LoVo (cell line): Measurements from ENCODE around the gene MCF2L.
"Not testable (repeated sequence)": the region's sequence is repeated elsewhere in the genome, so short reads cannot be mapped to it uniquely, and the experiment has no call there.

Source experiments
- DNase-seq: peaks from one replicate; pipeline ENCODE4 v3.0.0-alpha.2; 2016; ENCODE audit warnings: low spot score

The MCF2L gene

GRCh38 chr13:113066142-113066455 is 97.1 kb downstream of the MCF2L start:
- no peak for DNase-seq

DNA sequence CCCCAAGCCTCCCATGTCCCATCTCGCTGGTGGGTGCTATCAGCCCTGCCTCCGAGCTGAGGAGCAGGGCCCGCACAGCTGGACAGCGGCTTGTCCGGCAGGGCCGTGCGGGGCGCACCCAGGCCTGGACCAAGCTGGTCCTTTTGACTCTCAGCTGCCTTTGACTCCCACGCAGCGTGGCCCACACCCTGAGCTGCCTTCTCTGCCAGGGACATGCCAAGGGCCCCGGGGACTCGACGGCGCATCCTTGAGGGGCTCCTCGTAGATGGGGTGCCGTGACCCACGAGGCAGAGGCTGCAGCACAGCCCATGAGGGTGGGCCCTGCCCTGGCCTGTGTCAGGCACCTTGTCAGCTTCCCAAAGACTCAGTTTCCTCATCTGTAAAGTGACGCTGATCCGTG is 97.7 kb downstream of the MCF2L start:
- no peak for DNase-seq

DNA sequence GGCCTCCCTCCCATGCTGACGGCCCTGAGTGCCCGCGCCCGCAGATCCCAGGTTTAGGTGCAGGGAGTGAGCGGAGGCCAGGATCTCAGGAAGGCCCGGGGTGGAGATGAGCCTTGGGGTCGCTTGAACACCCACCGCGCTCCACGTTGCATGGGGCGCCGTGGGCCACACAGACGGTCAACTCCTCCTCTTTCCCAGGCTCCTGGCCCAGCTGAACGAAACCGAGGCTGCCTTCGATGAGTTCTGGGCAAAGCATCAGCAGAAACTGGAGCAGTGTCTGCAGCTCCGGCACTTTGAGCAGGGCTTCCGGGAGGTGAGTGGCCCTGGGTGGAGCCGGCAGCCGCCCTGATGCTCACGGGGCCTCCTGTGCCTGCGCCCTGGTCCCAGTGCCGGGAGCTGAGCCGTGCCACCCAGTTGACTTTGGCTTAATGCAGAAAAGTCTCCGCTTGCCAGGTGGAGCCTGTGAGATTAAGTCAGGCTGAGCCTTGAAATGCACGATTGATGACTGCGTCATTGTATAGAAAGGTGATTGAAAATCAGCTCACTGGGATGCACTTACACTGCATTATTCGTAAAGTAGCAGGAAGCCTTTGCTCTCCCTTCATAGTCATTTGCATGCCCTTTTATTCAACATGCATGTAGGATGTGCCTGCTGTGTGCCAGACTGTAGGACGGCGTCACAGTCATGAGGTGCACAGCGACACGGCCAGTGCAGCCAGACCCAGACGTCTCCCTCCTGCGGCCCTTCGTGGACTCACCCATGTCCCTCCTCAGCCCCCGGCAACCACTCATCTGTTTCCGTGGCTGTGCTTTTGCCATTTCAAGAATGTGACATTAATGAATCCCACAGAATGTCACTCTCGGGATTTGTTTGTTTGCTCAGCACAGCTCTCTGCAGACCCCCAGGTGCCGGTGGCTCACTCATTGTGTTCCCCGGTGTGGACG is 101.1 kb downstream of the MCF2L start:
- no peak for DNase-seq

GRCh38 chr13:113070855-113071254 is 101.8 kb downstream of the MCF2L start:
- DNase-seq = no peak

GRCh38 chr13:113072376-113072775 is 103.4 kb downstream of the MCF2L start:
- no peak for DNase-seq

- DNase-seq = no peak
Observed at GRCh38 chr13:113073942-113074341, 104.9 kb downstream of the MCF2L start.

DNA sequence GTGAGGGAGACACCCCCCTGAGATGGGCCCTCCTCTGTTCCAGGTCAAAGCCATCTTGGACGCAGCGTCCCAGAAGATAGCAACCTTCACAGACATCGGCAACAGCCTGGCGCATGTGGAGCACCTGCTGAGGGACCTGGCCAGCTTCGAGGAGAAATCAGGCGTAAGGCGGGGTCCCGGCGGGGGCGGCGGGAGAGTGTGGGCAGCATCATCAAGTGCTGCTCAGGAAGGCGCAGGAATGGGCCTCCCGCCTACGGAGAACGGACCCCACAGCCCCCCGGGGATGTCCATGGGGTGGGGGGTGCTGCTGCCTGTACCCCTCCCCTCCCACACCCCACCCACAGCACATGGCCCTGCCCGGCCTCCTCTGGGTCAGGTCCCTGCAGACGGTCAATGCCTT is 105.4 kb downstream of the MCF2L start:
- no peak for DNase-seq

GRCh38 chr13:113074876-113075275 is 105.9 kb downstream of the MCF2L start:
- DNase-seq = no peak

- no peak for DNase-seq
Observed at GRCh38 chr13:113075711-113076110, 106.7 kb downstream of the MCF2L start.

GRCh38 chr13:113076681-113077401 is 107.8 kb downstream of the MCF2L start:
- DNase-seq = no peak

GRCh38 chr13:113077566-113077952 is 108.5 kb downstream of the MCF2L start:
- no peak for DNase-seq

- no peak for DNase-seq
Observed at GRCh38 chr13:113077953-113078901, 109.2 kb downstream of the MCF2L start.

DNA sequence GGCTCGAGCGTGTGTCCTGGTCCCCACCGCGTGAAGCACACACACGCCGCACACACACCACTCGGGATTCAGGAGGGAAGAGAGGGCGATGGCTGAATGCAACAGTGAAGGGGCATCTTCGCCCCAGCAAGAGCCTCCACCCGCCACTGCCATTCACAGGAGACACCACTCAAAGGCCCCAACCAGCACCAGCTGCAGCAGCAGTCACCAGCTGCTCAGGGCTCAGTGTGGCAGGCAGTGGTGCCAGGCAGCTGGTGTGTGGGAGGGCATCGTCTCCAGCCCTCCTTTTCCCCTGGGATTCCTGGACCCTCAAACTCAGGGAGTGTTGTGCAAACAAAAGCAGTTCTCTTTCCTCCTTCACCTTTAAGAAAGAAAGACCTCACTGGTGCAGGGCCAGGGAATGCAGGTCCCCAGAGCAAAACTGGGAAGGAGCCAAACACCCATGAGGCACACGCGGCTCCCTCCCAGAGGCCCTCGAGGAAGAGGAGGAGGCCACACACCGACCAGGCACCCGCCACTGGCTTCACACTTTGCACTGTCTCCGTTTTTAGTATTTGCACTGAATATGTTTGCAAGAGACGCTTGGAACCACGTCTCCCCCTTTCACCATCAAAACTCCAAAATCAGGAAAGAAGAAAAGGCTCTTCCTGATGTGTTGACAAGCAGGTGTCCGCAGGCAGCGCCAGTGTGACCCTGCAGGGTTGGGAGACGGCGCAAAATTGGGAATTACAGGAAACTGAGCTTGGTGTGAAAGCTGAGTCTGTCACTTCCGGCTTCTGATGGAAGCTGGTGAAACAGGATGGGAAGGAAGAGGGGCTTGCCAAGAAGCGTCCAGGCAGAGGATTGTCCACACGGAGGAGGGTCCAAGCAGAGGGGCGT is 110.1 kb downstream of the MCF2L start:
- no peak for DNase-seq

DNA sequence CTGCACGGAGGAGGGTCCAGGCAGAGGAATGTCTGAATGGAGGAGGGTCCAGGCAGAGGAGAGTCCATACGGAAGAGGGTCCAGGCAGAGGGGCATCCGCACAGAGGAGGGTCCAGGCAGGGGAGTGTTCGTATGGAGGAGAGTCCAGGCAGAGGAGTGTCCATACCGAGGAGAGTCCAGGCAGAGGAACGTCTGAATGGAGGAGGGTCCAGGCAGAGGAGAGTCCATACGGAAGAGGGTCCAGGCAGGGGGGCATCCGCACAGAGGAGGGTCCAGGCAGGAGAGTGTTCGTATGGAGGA is 110.7 kb downstream of the MCF2L start:
- not testable (repeated sequence) for DNase-seq

GRCh38 chr13:113080361-113080831 is 111.4 kb downstream of the MCF2L start:
- no peak for DNase-seq

DNA sequence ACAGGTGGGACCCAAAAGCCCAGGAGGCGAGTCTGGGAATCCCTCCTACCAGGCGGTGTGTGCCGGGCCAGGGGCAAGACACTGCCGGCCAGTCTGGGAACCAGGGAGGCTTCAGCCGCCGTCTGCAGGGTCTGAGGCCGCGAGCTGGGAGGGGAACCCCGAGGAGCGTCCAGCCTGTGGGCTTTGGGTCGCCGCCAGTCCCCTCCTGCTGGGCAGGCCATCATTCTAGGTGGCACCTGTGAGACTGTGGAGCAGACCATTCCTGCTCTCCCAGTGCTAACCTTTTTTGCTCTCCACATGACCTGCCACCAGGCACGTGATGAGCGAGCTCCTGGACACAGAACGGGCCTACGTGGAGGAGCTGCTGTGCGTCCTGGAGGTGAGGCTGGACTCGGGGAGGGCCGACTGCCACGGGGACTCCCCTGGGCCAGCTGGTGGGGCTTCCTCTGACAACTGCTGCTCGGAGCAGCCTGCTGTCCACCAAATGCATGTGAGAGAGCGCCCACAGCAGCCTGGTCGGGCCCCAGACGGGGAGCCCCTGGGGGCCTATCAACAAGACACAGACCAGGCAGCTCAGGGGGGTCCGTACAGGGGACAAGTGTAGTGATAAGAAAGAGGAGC is 112.0 kb downstream of the MCF2L start:
- no peak for DNase-seq

DNA sequence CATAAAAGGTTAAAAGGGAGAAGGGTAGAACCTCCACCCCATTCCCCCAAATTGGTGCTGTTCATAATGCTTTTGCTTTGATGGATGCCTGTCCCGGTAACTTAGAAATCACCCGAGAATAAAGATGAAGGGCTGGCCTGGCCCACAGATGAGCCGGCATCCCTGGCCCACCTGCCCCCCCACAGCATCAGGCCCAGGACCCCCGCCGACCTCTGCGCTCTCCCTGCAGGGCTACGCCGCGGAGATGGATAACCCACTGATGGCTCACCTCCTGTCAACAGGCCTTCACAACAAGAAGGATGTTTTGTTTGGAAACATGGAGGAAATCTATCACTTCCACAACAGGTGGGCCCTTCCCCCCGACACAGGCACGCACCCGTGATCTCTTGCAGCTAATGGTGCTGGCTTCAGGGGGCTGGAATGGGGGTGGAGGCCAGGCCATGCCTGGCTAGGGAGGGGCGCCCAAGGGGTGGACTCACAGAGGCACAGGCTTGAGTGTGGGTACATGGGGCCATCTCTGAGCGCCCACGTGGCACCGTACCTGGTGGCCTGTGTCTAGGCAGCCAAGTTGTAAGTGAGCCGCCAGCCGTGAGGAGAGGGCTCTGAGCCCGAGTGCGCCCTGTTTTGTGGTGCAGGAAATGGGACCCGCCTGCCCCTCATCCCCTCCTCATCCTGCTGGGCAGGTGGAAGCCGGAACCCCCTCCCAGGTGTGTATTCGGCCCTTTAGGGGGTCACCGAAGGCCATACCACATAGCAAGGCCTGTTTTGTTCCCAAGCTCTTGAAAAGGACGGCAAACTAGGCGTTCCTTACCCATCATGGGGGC is 113.4 kb downstream of the MCF2L start:
- DNase-seq = no peak

DNA sequence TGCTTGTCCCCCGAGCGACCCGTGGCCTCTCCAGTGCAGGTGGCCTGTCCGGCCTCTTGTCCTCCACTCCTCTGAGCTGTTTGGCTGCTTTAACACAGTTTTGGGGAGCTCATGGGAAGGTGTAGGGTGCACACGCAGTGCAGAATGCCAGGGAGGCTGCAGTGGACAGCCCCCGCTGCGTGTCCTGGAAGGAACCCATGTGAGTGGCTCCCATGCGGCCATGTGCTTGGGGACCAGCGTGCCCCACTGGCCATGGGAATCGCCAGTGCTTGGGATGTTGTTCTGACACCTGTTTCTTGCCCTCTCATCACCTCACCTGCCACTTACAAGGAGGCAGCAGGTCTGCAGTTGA is 114.0 kb downstream of the MCF2L start:
- no peak for DNase-seq

- no peak for DNase-seq
Observed at GRCh38 chr13:113083402-113084061, 114.5 kb downstream of the MCF2L start.
